HCT116 (cell line): Measurements from ENCODE around the gene SLC26A5. TPM values are rescaled to one million over a fixed set of nuclear protein-coding genes. Genes with fewer than 3 reads are reported as not detected.

Source experiments
- ATAC-seq: fragments of 200-7000 bp; cut with Tn5 transposase; 2 replicates; pipeline ENCODE4 v1.9.1; 2020; ENCODE audit warnings: mild to moderate bottlenecking, moderate library complexity
- BruUV-seq: library from RNA; stranded (reverse); fragments of 400-500 nt; replicated peaks from 2 replicates; lab custom pipeline; 2021; lab: Mats Ljungman, UMichigan
- CTCF ChIA-PET: fragments of 300-600 bp; sonication (Branson Sonifier 250); formaldehyde crosslinking; loops from one replicate; lab custom pipeline; 2021; ENCODE audit warnings: antibody characterized with exemption; lab: Charles Lee
- POLR2A ChIA-PET: fragments of 300-600, 350-600 bp; sonication (Branson Sonifier 250); formaldehyde crosslinking; loops from one replicate; lab custom pipeline; 2021; ENCODE audit warnings: antibody characterized with exemption; lab: Charles Lee
- RAD21 ChIA-PET, 2 experiments: fragments of 300-600 bp; sonication (Branson Sonifier 250); formaldehyde crosslinking; loops; one replicate each; lab custom pipeline; 2023; ENCODE audit warnings: low total read pairs in 2 of 2; ENCODE audit not compliant: uncharacterized antibody in 2 of 2, unreplicated experiment in 2 of 2, low non-redundant PET in 1 of 2; lab: Charles Lee
- DNase-seq: peaks from one replicate; pipeline ENCODE4 v3.0.0-alpha.2; 2010; ENCODE audit warnings: low read depth, low spot score
- H2AFZ ChIP-seq: fragments of 200-600 bp; shearing (Covaris generic), sonication (generic); 2 replicates; pipeline ENCODE4 v1.6.1; 2017; ENCODE audit warnings: low read depth, mixed run types, mixed read lengths, antibody characterized with exemption, low read length; ENCODE audit not compliant: poor library complexity, severe bottlenecking
- H3K27ac ChIP-seq: 2 replicates; pipeline ENCODE4 v1.5.1; 2012; ENCODE audit warnings: low read depth, low read length
- H3K27me3 ChIP-seq: fragments of 200-600 bp; sonication (generic); 2 replicates; pipeline ENCODE4 v1.6.1; 2016; ENCODE audit warnings: mixed run types, low read length, mixed read lengths; ENCODE audit not compliant: insufficient read depth
- H3K36me3 ChIP-seq, 2 experiments: fragments of 200-500 bp in 1 of 2; fragments of 200-600 bp in 1 of 2; sonication (Bioruptor generic) in 1 of 2; sonication (generic) in 1 of 2; 2 replicates each; pipeline versions ENCODE4 v1.5.1 to v1.6.1; 2014 to 2016; ENCODE audit warnings: low read length in 2 of 2, inconsistent platforms in 1 of 2, mixed read lengths in 1 of 2, mixed run types in 1 of 2; ENCODE audit not compliant: insufficient read depth in 2 of 2, control insufficient read depth in 1 of 2
- H3K4me1 ChIP-seq, 2 experiments: fragments of 200-600 bp in 1 of 2; sonication (generic) in 1 of 2; 2 replicates each; pipeline versions ENCODE4 v1.5.1 to v1.6.1; 2012 to 2017; ENCODE audit warnings: low read length in 2 of 2, inconsistent platforms in 1 of 2, mild to moderate bottlenecking in 1 of 2, mixed read lengths in 1 of 2, mixed run types in 1 of 2, moderate library complexity in 1 of 2; ENCODE audit not compliant: insufficient read depth in 2 of 2, control insufficient read depth in 1 of 2
- H3K4me2 ChIP-seq: fragments of 200-600 bp; sonication (generic); 2 replicates; pipeline ENCODE4 v1.6.1; 2017; ENCODE audit warnings: mixed run types, low read length, mixed read lengths
- H3K4me3 ChIP-seq, 2 experiments: fragments of 200-600 bp in 1 of 2; sonication (generic) in 1 of 2; replicated peaks in 1 of 2; 2 replicates each; pipeline ENCODE4 v1.5.1; 2011 to 2016; ENCODE audit warnings: low read length in 2 of 2, control low read depth in 1 of 2, low read depth in 1 of 2, mild to moderate bottlenecking in 1 of 2, mixed read lengths in 1 of 2, mixed run types in 1 of 2
- H3K79me2 ChIP-seq: fragments of 200-600 bp; sonication (generic); 2 replicates; pipeline ENCODE4 v1.6.1; 2017; ENCODE audit warnings: mild to moderate bottlenecking, mixed run types, low read length, moderate library complexity, mixed read lengths; ENCODE audit not compliant: insufficient read depth
- H3K9ac ChIP-seq: fragments of 200-600 bp; sonication (generic); 2 replicates; pipeline ENCODE4 v1.6.1; 2016; ENCODE audit warnings: low read length, mixed read lengths
- H3K9me2 ChIP-seq: fragments of 200-600 bp; sonication (generic), shearing (Covaris generic); 2 replicates; pipeline ENCODE4 v1.6.1; 2017; ENCODE audit warnings: mixed run types, mild to moderate bottlenecking, moderate library complexity; ENCODE audit not compliant: insufficient read depth
- H3K9me3 ChIP-seq, 2 experiments: fragments of 200-500 bp in 1 of 2; fragments of 200-600 bp in 1 of 2; sonication (Bioruptor generic) in 1 of 2; sonication (generic) in 1 of 2; 2 replicates each; pipeline ENCODE4 v1.6.1; 2014 to 2017; ENCODE audit warnings: low read length in 2 of 2, mixed read lengths in 2 of 2, inconsistent platforms in 1 of 2, low read depth in 1 of 2, mild to moderate bottlenecking in 1 of 2, mixed run types in 1 of 2, moderate library complexity in 1 of 2; ENCODE audit not compliant: control insufficient read depth in 1 of 2, insufficient read depth in 1 of 2
- H4K20me1 ChIP-seq: fragments of 200-600 bp; sonication (generic), shearing (Covaris generic); 2 replicates; pipeline ENCODE4 v1.6.1; 2017; ENCODE audit warnings: mixed run types, mild to moderate bottlenecking, moderate library complexity; ENCODE audit not compliant: insufficient read depth
- CEBPB ChIP-seq: IDR thresholded peaks from 2 replicates; pipeline ENCODE4 v1.6.1; 2012; ENCODE audit warnings: low read depth
- ELF1 ChIP-seq: IDR thresholded peaks from 2 replicates; pipeline ENCODE4 v1.6.1; 2012; ENCODE audit warnings: low read depth, borderline replicate concordance
- EZH2 ChIP-seq: fragments of 200-600 bp; sonication (generic); IDR thresholded peaks from 2 replicates; pipeline ENCODE4 v1.6.1; 2017; ENCODE audit warnings: antibody characterized with exemption, mixed run types
- JUND ChIP-seq: IDR thresholded peaks from 2 replicates; pipeline ENCODE4 v1.6.1; 2012
- RAD21 ChIP-seq: IDR thresholded peaks from 2 replicates; pipeline ENCODE4 v1.6.1; 2012; ENCODE audit warnings: low read depth, mild to moderate bottlenecking
- SIN3A ChIP-seq: IDR thresholded peaks from 2 replicates; pipeline ENCODE4 v1.6.1; 2012; ENCODE audit warnings: low read depth
- TCF7L2 ChIP-seq: IDR thresholded peaks from 2 replicates; pipeline ENCODE4 v1.7.0; 2011; ENCODE audit warnings: borderline replicate concordance, inconsistent platforms; ENCODE audit not compliant: insufficient read depth, insufficient read length; ENCODE audit errors: extremely low read depth
- intact Hi-C: fragments of 100-400 bp; cut with micrococcal nuclease; formaldehyde crosslinking; loops from 2 replicates; pipeline ENCODE4 v1.10.0; 2022
- total RNA-seq: library from RNA; stranded (reverse); gene quantifications from one replicate; pipeline ENCODE4 v1.2.1, GENCODE V29; 2021; ENCODE audit not compliant: unreplicated experiment
- TF ChIP-seq, protein P1 (sequence below): IDR thresholded peaks from 2 replicates; pipeline ENCODE4 v1.6.1; 2012
- TF ChIP-seq, protein P2 (sequence below), 3 experiments: fragments of 200-600 bp in 1 of 3; sonication (generic) in 1 of 3; IDR thresholded peaks in 2 of 3; conservative IDR thresholded peaks in 1 of 3; 2 replicates each; pipeline ENCODE4 v1.5.1; 2012 to 2017; ENCODE audit warnings: low read depth in 2 of 3, low read length in 2 of 3, antibody characterized with exemption in 1 of 3, borderline replicate concordance in 1 of 3, control low read depth in 1 of 3, mild to moderate bottlenecking in 1 of 3, mixed read lengths in 1 of 3, mixed run types in 1 of 3, moderate library complexity in 1 of 3; ENCODE audit not compliant: insufficient read depth in 1 of 3
- TF ChIP-seq, protein P3 (sequence below): IDR thresholded peaks from 2 replicates; pipeline ENCODE4 v1.6.1; 2011; ENCODE audit warnings: mild to moderate bottlenecking, low read length, moderate library complexity; ENCODE audit not compliant: insufficient replicate concordance; ENCODE audit errors: extremely low read depth

SLC26A5 gene
- total RNA-seq, 1 experiment from 2014 or later: 0.15 TPM

DNA sequence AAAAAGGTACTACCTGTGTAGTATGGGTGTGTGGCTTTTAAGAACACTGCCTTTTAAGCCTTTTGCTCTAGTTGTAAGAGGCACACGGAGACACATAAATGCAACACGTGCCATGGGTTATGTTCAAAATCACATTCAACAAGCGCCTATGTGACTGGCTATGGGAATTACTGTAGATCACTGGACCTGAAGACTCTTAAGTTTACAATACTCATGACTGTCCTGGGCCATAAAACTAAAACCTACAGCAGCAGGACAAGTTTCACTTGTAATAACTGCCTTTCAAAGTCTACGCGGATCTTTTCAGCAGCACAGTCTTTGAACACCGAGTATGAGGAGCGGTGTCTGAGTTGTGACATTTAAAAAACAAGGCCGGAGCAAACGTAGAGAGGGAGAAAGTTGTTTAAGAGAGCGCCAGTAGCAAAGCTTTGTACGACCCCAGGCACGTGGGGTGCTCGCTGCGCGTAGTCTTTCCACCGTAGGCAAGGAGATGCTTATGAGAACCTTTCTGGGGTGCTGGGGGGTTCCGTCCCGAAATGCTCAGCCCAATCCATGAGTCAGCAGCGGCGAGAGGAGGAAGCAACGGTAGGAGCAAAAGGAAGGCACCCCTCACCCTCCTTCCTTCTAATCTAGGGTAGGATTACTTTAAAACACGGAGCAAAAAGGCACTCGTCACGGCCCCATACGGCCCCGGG, 102.1 kb downstream of the SLC26A5 start:
- POLR2A ChIA-PET: no interaction called here
- CTCF ChIA-PET: no interaction called here
- Histone ChIP-seq H3K36me3 (peaks cover 21 to 28% of the 10 kb centered on the region in 2 experiments), H2AFZ (no peak overlapping the region), H3K27ac (peak overlapping the region; percentile 74), H3K4me2 (peak overlapping the region; percentile 90), H3K27me3 (no peaks in the 10 kb centered on the region), H3K9ac (peak overlapping the region; percentile 98), H3K4me3 (peak overlapping the region; percentile 95 to 97), H3K4me1 (peaks cover 14 to 20% of the 10 kb centered on the region in 2 experiments), H3K79me2 (peaks cover 77% of the 10 kb centered on the region), H3K9me3 (no peaks in the 10 kb centered on the region), H4K20me1 (no peaks in the 10 kb centered on the region), H3K9me2 (no peaks in the 10 kb centered on the region)
- DNase-seq (no peak), ATAC-seq (no peak; the same call in 1 of the 2 replicates)
- no peak for TF ChIP-seq CEBPB
- no peak for TF ChIP-seq RAD21
- TF ChIP-seq, protein P1, sequence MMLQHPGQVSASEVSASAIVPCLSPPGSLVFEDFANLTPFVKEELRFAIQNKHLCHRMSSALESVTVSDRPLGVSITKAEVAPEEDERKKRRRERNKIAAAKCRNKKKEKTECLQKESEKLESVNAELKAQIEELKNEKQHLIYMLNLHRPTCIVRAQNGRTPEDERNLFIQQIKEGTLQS: no peak
- TF ChIP-seq ELF1: no peak
- no peak for TF ChIP-seq EZH2
- TF ChIP-seq, protein P2, sequence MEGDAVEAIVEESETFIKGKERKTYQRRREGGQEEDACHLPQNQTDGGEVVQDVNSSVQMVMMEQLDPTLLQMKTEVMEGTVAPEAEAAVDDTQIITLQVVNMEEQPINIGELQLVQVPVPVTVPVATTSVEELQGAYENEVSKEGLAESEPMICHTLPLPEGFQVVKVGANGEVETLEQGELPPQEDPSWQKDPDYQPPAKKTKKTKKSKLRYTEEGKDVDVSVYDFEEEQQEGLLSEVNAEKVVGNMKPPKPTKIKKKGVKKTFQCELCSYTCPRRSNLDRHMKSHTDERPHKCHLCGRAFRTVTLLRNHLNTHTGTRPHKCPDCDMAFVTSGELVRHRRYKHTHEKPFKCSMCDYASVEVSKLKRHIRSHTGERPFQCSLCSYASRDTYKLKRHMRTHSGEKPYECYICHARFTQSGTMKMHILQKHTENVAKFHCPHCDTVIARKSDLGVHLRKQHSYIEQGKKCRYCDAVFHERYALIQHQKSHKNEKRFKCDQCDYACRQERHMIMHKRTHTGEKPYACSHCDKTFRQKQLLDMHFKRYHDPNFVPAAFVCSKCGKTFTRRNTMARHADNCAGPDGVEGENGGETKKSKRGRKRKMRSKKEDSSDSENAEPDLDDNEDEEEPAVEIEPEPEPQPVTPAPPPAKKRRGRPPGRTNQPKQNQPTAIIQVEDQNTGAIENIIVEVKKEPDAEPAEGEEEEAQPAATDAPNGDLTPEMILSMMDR (IDR thresholded peaks at IDR 0.05 in 2 of 3, conservative IDR thresholded peaks at IDR 0.05 in 1 of 3; ENCODE audit: borderline replicate concordance in 1 of 3, insufficient read depth in 1 of 3, low read depth in 2 of 3, low read length in 2 of 3): no peak
- TF ChIP-seq, protein P3, sequence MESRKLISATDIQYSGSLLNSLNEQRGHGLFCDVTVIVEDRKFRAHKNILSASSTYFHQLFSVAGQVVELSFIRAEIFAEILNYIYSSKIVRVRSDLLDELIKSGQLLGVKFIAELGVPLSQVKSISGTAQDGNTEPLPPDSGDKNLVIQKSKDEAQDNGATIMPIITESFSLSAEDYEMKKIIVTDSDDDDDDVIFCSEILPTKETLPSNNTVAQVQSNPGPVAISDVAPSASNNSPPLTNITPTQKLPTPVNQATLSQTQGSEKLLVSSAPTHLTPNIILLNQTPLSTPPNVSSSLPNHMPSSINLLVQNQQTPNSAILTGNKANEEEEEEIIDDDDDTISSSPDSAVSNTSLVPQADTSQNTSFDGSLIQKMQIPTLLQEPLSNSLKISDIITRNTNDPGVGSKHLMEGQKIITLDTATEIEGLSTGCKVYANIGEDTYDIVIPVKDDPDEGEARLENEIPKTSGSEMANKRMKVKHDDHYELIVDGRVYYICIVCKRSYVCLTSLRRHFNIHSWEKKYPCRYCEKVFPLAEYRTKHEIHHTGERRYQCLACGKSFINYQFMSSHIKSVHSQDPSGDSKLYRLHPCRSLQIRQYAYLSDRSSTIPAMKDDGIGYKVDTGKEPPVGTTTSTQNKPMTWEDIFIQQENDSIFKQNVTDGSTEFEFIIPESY: no peak
- no peak for TF ChIP-seq TCF7L2
- no peak for TF ChIP-seq JUND
- no peak for TF ChIP-seq SIN3A
- intact Hi-C loops: no loop called here
- RAD21 ChIA-PET: no interaction called here
- TSS peak; percentile 50 for BruUV-seq
